HCEC 1CT (cell line): ENCODE results near the gene ANKRD44.
A peak's percentile ranks its signal among the peaks of the same experiment; 100 is the strongest.

ENCODE experiments used
- DNase-seq: peaks from one replicate; pipeline ENCODE4 v3.0.0-alpha.2; 2017

Gene ANKRD44

GRCh38 chr2:196971574-196972279 is 338.9 kb downstream of the ANKRD44 start:
- no peak for DNase-seq

- no peak for DNase-seq
Observed at GRCh38 chr2:196970099-196970498, 340.5 kb downstream of the ANKRD44 start.

- no peak for DNase-seq
Observed at GRCh38 chr2:196968516-196968915, 342.1 kb downstream of the ANKRD44 start.

- no peak for DNase-seq
Observed at GRCh38 chr2:196967775-196968174, 342.8 kb downstream of the ANKRD44 start.

- DNase-seq, result peak; percentile 80
Observed at GRCh38 chr2:196967116-196967515, 343.5 kb downstream of the ANKRD44 start.

GRCh38 chr2:196966061-196966460 is 344.5 kb downstream of the ANKRD44 start:
- no peak for DNase-seq

GRCh38 chr2:196965651-196966050 is 344.9 kb downstream of the ANKRD44 start:
- no peak for DNase-seq

- no peak for DNase-seq
Observed at GRCh38 chr2:196963961-196964360, 346.6 kb downstream of the ANKRD44 start.

GRCh38 chr2:196963043-196963442 is 347.5 kb downstream of the ANKRD44 start:
- DNase-seq, result no peak

- DNase-seq, result no peak
Observed at GRCh38 chr2:196962325-196962724, 348.3 kb downstream of the ANKRD44 start.

GRCh38 chr2:196961889-196962288 is 348.7 kb downstream of the ANKRD44 start:
- no peak for DNase-seq

- DNase-seq, result no peak
Observed at GRCh38 chr2:196959734-196960338, 350.7 kb downstream of the ANKRD44 start.

- DNase-seq, result no peak
Observed at GRCh38 chr2:196959281-196959680, 351.3 kb downstream of the ANKRD44 start.

GRCh38 chr2:196957881-196958525 is 352.6 kb downstream of the ANKRD44 start:
- no peak for DNase-seq

GRCh38 chr2:196957442-196957841 is 353.1 kb downstream of the ANKRD44 start:
- DNase-seq, result no peak

- DNase-seq, result no peak
Observed at GRCh38 chr2:196956069-196956468, 354.5 kb downstream of the ANKRD44 start.

- DNase-seq, result no peak
Observed at GRCh38 chr2:196955036-196955435, 355.5 kb downstream of the ANKRD44 start.

GRCh38 chr2:196954001-196954400 is 356.6 kb downstream of the ANKRD44 start:
- no peak for DNase-seq

GRCh38 chr2:196952936-196953335 is 357.6 kb downstream of the ANKRD44 start:
- DNase-seq, result no peak

GRCh38 chr2:196951973-196952372 is 358.6 kb downstream of the ANKRD44 start:
- DNase-seq, result no peak

GRCh38 chr2:196949116-196949515 is 361.5 kb downstream of the ANKRD44 start:
- no peak for DNase-seq

GRCh38 chr2:196944570-196944969 is 366.0 kb downstream of the ANKRD44 start:
- no peak for DNase-seq

- DNase-seq, result no peak
Observed at GRCh38 chr2:196941398-196942078, 369.0 kb downstream of the ANKRD44 start.

GRCh38 chr2:196939371-196939770 is 371.2 kb downstream of the ANKRD44 start:
- peak; percentile 46 for DNase-seq
